B cell (primary cell): ENCODE results near the gene FTO. TPM values are rescaled to one million over a fixed set of nuclear protein-coding genes. Genes with fewer than 3 reads are reported as not detected.

Source experiments
- ATAC-seq: fragments of 200-7000 bp; cut with Tn5 transposase; one replicate; pipeline ENCODE4 v1.10.0; 2021; ENCODE audit warnings: low read depth, mild to moderate bottlenecking, moderate number of reproducible peaks, moderate library complexity
- CTCF ChIA-PET: fragments of 350-600 bp; sonication (Branson Sonifier 250); formaldehyde crosslinking; loops from one replicate; lab custom pipeline; 2021; ENCODE audit warnings: antibody characterized with exemption, inconsistent platforms; lab: Charles Lee
- POLR2A ChIA-PET: fragments of 350-600 bp; sonication (Branson Sonifier 250); formaldehyde crosslinking; loops from one replicate; lab custom pipeline; 2021; ENCODE audit warnings: antibody characterized with exemption; lab: Charles Lee
- DNase-seq: peaks from one replicate; pipeline ENCODE4 v3.0.0; 2013
- H2AFZ ChIP-seq: 2 replicates; pipeline ENCODE4 v1.6.1; 2012; ENCODE audit warnings: mild to moderate bottlenecking, low read depth, low read length; ENCODE audit not compliant: insufficient read depth, poor library complexity, severe bottlenecking
- H3K27ac ChIP-seq, 2 donors: 1 replicate in 1 of 2; 2 replicates in 1 of 2; pipeline ENCODE4 v1.5.1; 2012 to 2013; ENCODE audit warnings: low read length in 2 of 2, mild to moderate bottlenecking in 2 of 2, moderate library complexity in 1 of 2
- H3K27me3 ChIP-seq, 4 experiments: fragments of 200-600 bp in 1 of 4; sonication (generic) in 1 of 4; replicated peaks in 1 of 4; 1 replicate in 2 of 4; 2 replicates in 2 of 4; pipeline versions ENCODE4 v1.6.1 to v1.7.0; 2013 to 2016; ENCODE audit warnings: low read length in 3 of 4, mild to moderate bottlenecking in 2 of 4, mixed read lengths in 1 of 4, moderate library complexity in 1 of 4; ENCODE audit not compliant: insufficient read depth in 4 of 4, control insufficient read depth in 3 of 4; ENCODE audit errors: control extremely low read depth in 1 of 4
- H3K36me3 ChIP-seq, 2 experiments: replicated peaks in 1 of 2; 1 replicate in 1 of 2; 2 replicates in 1 of 2; pipeline versions ENCODE4 v1.6.1 to v1.7.1; 2013; ENCODE audit warnings: low read length in 1 of 2; ENCODE audit not compliant: insufficient read depth in 2 of 2, control insufficient read depth in 1 of 2; ENCODE audit errors: control extremely low read depth in 1 of 2, extremely low read depth in 1 of 2
- H3K4me1 ChIP-seq, 2 donors: fragments of 200-600 bp in 1 of 2; sonication (generic) in 1 of 2; 1 replicate in 1 of 2; 2 replicates in 1 of 2; pipeline versions ENCODE4 v1.5.1 to v1.6.1; 2013 to 2017; ENCODE audit warnings: low read length in 2 of 2; ENCODE audit not compliant: control insufficient read depth in 2 of 2, insufficient read depth in 2 of 2
- H3K4me2 ChIP-seq: replicated peaks from 2 replicates; pipeline ENCODE3; 2012; ENCODE audit warnings: mild to moderate bottlenecking, low read depth, low read length; ENCODE audit not compliant: poor library complexity, severe bottlenecking
- H3K4me3 ChIP-seq, 5 experiments: fragments of 200-600 bp in 1 of 5; sonication (generic) in 1 of 5; 1 replicate in 3 of 5; 2 replicates in 2 of 5; pipeline versions ENCODE4 v1.5.1 to v1.7.0; 2011 to 2016; ENCODE audit warnings: low read length in 4 of 5, mild to moderate bottlenecking in 4 of 5, low read depth in 2 of 5, control low read depth in 1 of 5, moderate library complexity in 1 of 5; ENCODE audit not compliant: insufficient read depth in 1 of 5; ENCODE audit errors: control extremely low read depth in 1 of 5, extremely low read depth in 1 of 5
- H3K79me2 ChIP-seq: fragments of 200-600 bp; sonication (generic); one replicate; pipeline ENCODE4 v1.6.0; 2016; ENCODE audit warnings: low read length; ENCODE audit not compliant: control insufficient read depth, insufficient read depth
- H3K9ac ChIP-seq: fragments of 200-600 bp; sonication (generic); 2 replicates; pipeline ENCODE4 v1.6.1; 2017; ENCODE audit warnings: mild to moderate bottlenecking, low read length, moderate library complexity
- H3K9me3 ChIP-seq, 3 donors: one replicate each; pipeline versions ENCODE4 v1.6.1 to v1.7.1; 2013; ENCODE audit warnings: low read length in 2 of 3; ENCODE audit not compliant: control insufficient read depth in 2 of 3, insufficient read depth in 1 of 3; ENCODE audit errors: control extremely low read depth in 1 of 3
- H4K20me1 ChIP-seq: 2 replicates; pipeline ENCODE4 v1.6.0; 2012; ENCODE audit warnings: mild to moderate bottlenecking, low read length; ENCODE audit not compliant: insufficient read depth, control insufficient read depth, poor library complexity, severe bottlenecking
- H3K27ac Mint-ChIP-seq: one replicate; pipeline ENCODE4 v1.8.0; 2021; ENCODE audit warnings: mixed read lengths
- H3K27me3 Mint-ChIP-seq: one replicate; pipeline ENCODE4 v1.8.0; 2021; ENCODE audit warnings: mixed read lengths
- H3K4me1 Mint-ChIP-seq: one replicate; pipeline ENCODE4 v1.8.0; 2021; ENCODE audit warnings: mixed read lengths
- H3K4me3 Mint-ChIP-seq: one replicate; pipeline ENCODE4 v1.8.0; 2021; ENCODE audit warnings: mixed read lengths
- H3K9me3 Mint-ChIP-seq: one replicate; pipeline ENCODE4 v1.8.0; 2022; ENCODE audit warnings: mixed read lengths; ENCODE audit not compliant: insufficient read depth
- EZH2 ChIP-seq: IDR thresholded peaks from 2 replicates; pipeline ENCODE4 v1.6.1; 2012; ENCODE audit warnings: borderline replicate concordance, low read depth, mild to moderate bottlenecking, moderate library complexity, low read length; ENCODE audit not compliant: insufficient read depth, poor library complexity, severe bottlenecking
- WGBS: methylation state at CpG from one replicate; pipeline ENCODE4 v1.1.5; 2013; ENCODE audit warnings: missing lambda C conversion rate; ENCODE audit not compliant: insufficient coverage; 5-methylcytosine and 5-hydroxymethylcytosine counted together
- intact Hi-C: fragments of 100-400 bp; cut with micrococcal nuclease; formaldehyde crosslinking; loops from one replicate; pipeline ENCODE4 v1.10.0; 2022
- polyA plus RNA-seq: library from polyadenylated mRNA; depleted of rRNA; stranded (reverse); fragments of >200 nt; gene quantifications from 2 replicates; pipeline ENCODE4 v1.2.3, GENCODE V29; 2012
- total RNA-seq, 2 donors: library from RNA; stranded (reverse); fragments of 120-200 nt in 1 of 2; gene quantifications; 1 replicate in 1 of 2; 2 replicates in 1 of 2; pipeline versions ENCODE4 v1.2.3 to v1.2.4, GENCODE V29; 2013 to 2022
- TF ChIP-seq, protein P1 (sequence below): fragments of 200-600 bp; IDR thresholded peaks from one replicate; pipeline ENCODE4 v1.8.0; 2022; ENCODE audit warnings: antibody characterized with exemption, mild to moderate bottlenecking

Gene FTO
- total and polyA plus RNA-seq, 2 donors (not counting 1 experiment from before 2014, with no cell fraction given), result 26.5 to 68.5 TPM

GRCh38 chr16:54066451-54067105 is 362.6 kb downstream of the FTO start:
- WGBS, result 94% methylated on average over 4 of the region's 4 CpGs
- Mint-ChIP-seq H3K27ac (no peak overlapping the region), H3K9me3 (no peaks in the 10 kb centered on the region), H3K4me1 (no peaks in the 10 kb centered on the region), H3K4me3 (no peak overlapping the region), H3K27me3 (no peaks in the 10 kb centered on the region)
- Histone ChIP-seq H3K9ac (no peak overlapping the region), H3K4me3 (no peak overlapping the region), H3K4me2 (no peak overlapping the region), H3K79me2 (no peaks in the 10 kb centered on the region), H3K27me3 (no peaks in the 10 kb centered on the region), H3K36me3 (peaks cover 0 to 3% of the 10 kb centered on the region in 2 experiments), H3K27ac (no peak overlapping the region), H3K9me3 (no peaks in the 10 kb centered on the region), H3K4me1 (no peaks in the 10 kb centered on the region), H4K20me1 (no peaks in the 10 kb centered on the region), H2AFZ (no peak overlapping the region)
- CTCF ChIA-PET, result no interaction called here
- DNase-seq (no peak), ATAC-seq (no peak)
- TF ChIP-seq, protein P1, sequence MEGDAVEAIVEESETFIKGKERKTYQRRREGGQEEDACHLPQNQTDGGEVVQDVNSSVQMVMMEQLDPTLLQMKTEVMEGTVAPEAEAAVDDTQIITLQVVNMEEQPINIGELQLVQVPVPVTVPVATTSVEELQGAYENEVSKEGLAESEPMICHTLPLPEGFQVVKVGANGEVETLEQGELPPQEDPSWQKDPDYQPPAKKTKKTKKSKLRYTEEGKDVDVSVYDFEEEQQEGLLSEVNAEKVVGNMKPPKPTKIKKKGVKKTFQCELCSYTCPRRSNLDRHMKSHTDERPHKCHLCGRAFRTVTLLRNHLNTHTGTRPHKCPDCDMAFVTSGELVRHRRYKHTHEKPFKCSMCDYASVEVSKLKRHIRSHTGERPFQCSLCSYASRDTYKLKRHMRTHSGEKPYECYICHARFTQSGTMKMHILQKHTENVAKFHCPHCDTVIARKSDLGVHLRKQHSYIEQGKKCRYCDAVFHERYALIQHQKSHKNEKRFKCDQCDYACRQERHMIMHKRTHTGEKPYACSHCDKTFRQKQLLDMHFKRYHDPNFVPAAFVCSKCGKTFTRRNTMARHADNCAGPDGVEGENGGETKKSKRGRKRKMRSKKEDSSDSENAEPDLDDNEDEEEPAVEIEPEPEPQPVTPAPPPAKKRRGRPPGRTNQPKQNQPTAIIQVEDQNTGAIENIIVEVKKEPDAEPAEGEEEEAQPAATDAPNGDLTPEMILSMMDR, result no peak
- no peak for TF ChIP-seq EZH2
- intact Hi-C loops, result no loop called here
- POLR2A ChIA-PET, result no interaction called here

- no CpG with 5 or more reads among the region's 8 CpGs for WGBS
- Histone ChIP-seq H3K9ac (no peak overlapping the region), H4K20me1 (no peaks in the 10 kb centered on the region)
Observed at GRCh38 chr16:54067322-54068065, 363.5 kb downstream of the FTO start.

More at GRCh38 chr16:54067322-54068065, 363.5 kb downstream of the FTO start:
- H3K4me2 ChIP-seq, result no peak overlapping the region
- H3K36me3 ChIP-seq, result peaks cover 0 to 3% of the 10 kb centered on the region in 2 experiments
- H2AFZ ChIP-seq, result no peak overlapping the region
- ChIA-PET CTCF (interaction anchor here (0.7 kb wide), 1 partner anchor 128 kb away, joined by 3 read pairs; no protein-coding TSS in a partner anchor), POLR2A (interaction anchor here (0.5 kb wide), 1 partner anchor 72 kb away, joined by 3 read pairs; no protein-coding TSS in a partner anchor)
- H3K4me3 ChIP-seq, result no peak overlapping the region
- H3K27me3 ChIP-seq, result no peaks in the 10 kb centered on the region
- no peak for ATAC-seq
- no peaks in the 10 kb centered on the region for H3K4me1 ChIP-seq
- no peaks in the 10 kb centered on the region for H3K9me3 ChIP-seq
- Mint-ChIP-seq H3K4me3 (no peak overlapping the region), H3K27ac (no peak overlapping the region), H3K27me3 (no peaks in the 10 kb centered on the region), H3K9me3 (no peaks in the 10 kb centered on the region), H3K4me1 (no peaks in the 10 kb centered on the region)
- TF ChIP-seq, protein P1, result no peak
- TF ChIP-seq EZH2, result no peak
- DNase-seq, result no peak
- H3K27ac ChIP-seq, result no peak overlapping the region
- intact Hi-C loops, result no loop called here
- no peaks in the 10 kb centered on the region for H3K79me2 ChIP-seq
